BE2C (cell line): ENCODE data around the gene OR10A5. TPM values are rescaled to one million over a fixed set of nuclear protein-coding genes. Genes with fewer than 3 reads are reported as not detected.
"Not testable (repeated sequence)": the region's sequence is repeated elsewhere in the genome, so short reads cannot be mapped to it uniquely, and the experiment has no call there.

Experiments
- DNase-seq: peaks from one replicate; pipeline ENCODE4 v3.0.0-alpha.2; 2020
- H3K27me3 ChIP-seq: fragments of 250-450 bp; sonication (Bioruptor Pico); 2 replicates; pipeline ENCODE4 v1.5.1; 2020; ENCODE audit warnings: mild to moderate bottlenecking
- H3K36me3 ChIP-seq: fragments of 250-450 bp; sonication (Bioruptor Pico); 2 replicates; pipeline ENCODE4 v1.5.1; 2020; ENCODE audit warnings: mild to moderate bottlenecking
- H3K4me1 ChIP-seq: fragments of 250-450 bp; sonication (Bioruptor Pico); 2 replicates; pipeline ENCODE4 v1.5.1; 2020
- H3K4me3 ChIP-seq: 2 replicates; pipeline ENCODE4 v1.5.1; 2011; ENCODE audit warnings: low read depth, low read length
- H3K9me3 ChIP-seq: fragments of 250-450 bp; sonication (Bioruptor Pico); 2 replicates; pipeline ENCODE4 v1.5.1; 2020
- CTCF ChIP-seq: IDR thresholded peaks from 2 replicates; pipeline ENCODE4 v1.5.1; 2012; ENCODE audit warnings: mild to moderate bottlenecking, low read depth, low read length
- polyA plus RNA-seq: library from polyadenylated mRNA; unstranded; fragments of >200 nt; gene quantifications from one replicate; pipeline ENCODE4 v1.2.1, GENCODE V29; 2012; ENCODE audit warnings: low read depth, missing spikeins; ENCODE audit not compliant: insufficient read length, insufficient read depth

Gene OR10A5
- not detected for polyA plus RNA-seq

DNA sequence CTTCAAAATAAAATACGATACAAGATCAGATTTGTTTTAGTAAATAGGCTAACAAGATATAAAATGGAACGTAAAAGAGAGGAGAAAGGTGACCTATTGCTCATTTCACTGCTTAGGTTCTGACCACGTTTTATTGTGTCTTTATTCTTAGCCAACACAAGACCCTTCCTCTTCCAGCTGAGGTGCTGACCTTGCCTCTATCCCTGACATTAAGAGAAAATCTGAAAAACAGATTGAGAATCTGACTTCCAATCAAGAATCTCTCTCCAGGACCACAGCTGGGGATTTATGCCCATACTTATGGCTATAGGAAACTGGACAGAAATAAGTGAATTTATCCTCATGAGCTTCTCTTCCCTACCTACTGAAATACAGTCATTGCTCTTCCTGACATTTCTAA, at the start of gene OR10A5:
OR10A5 (plus strand) TSS at position 301 of the 400 bp plus-strand sequence; CDS start at position 301, 0 bp downstream.
- no peak for DNase-seq
- no peaks in the 10 kb centered on the region for H3K27me3 ChIP-seq
- no peaks in the 10 kb centered on the region for H3K36me3 ChIP-seq
- no peaks in the 10 kb centered on the region for H3K4me1 ChIP-seq
- no peak within 1 kb of the TSS for H3K4me3 ChIP-seq
- no peak for TF ChIP-seq CTCF
- no peaks in the 10 kb centered on the region for H3K9me3 ChIP-seq

DNA sequence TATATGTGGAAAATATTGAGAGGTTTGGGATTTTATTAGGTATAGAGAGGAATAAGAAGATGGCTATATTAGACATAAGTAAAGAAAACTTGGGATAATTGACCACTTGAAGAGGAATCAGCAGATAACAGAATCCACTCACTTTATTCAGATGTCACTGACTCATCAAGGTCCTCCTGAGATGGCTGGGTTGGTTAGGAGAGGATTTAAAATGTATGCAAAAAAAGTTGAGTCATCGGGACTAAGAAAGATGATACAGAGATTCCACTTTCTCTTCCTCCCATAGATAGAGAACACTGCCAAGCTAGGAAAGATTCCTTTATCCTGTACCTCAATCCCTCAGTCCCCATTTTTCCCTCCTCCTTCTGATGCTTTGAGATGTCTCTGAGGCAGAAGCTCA, 46.1 kb upstream of the OR10A5 start, which contains the start of gene OR6A2:
OR6A2 (minus strand) TSS at position 288 of the 400 bp plus-strand sequence. CDS start 3,981 bp downstream, outside the sequence.
- no peaks in the 10 kb centered on the region for H3K36me3 ChIP-seq
- no peak for DNase-seq
- no peaks in the 10 kb centered on the region for H3K27me3 ChIP-seq
- no peak for TF ChIP-seq CTCF
- H3K4me1 ChIP-seq = no peaks in the 10 kb centered on the region
- H3K4me3 ChIP-seq = no peak within 1 kb of the TSS
- H3K9me3 ChIP-seq = no peaks in the 10 kb centered on the region

DNA sequence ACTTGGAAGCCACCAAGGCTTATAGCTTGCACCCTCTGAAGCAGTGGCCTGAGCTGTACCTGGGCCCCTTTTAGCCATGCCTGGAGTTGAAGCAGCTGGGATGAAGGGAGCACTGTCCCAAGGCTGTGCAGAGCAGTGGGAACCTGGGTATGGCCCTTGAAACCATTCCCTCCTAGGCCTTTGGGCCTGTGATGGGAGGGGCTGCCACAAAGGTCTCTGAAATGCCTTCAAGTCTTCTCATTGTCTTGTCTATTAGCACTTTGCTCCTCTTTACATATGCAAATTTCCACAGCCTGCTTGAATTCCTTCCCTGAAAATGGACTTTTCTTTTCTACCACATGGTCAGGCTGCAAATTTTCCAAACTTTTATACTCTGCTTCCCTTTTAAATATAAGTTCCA, 44.4 kb upstream of the OR10A5 start:
- not testable (repeated sequence) for DNase-seq, H3K4me1 ChIP-seq, H3K27me3 ChIP-seq, H3K4me3 ChIP-seq, H3K9me3 ChIP-seq, H3K36me3 ChIP-seq

GRCh38 chr11:6812390-6813005, 33.0 kb upstream of the OR10A5 start:
- peak; percentile 9 for DNase-seq
- H3K27me3 ChIP-seq = no peaks in the 10 kb centered on the region
- peak; percentile 83 for TF ChIP-seq CTCF

GRCh38 chr11:6813656-6814055, 31.8 kb upstream of the OR10A5 start:
- no peak overlapping the region for H3K4me3 ChIP-seq
- no peaks in the 10 kb centered on the region for H3K9me3 ChIP-seq
- no peaks in the 10 kb centered on the region for H3K4me1 ChIP-seq
- no peak for DNase-seq
- no peaks in the 10 kb centered on the region for H3K27me3 ChIP-seq
- no peak for TF ChIP-seq CTCF
- H3K36me3 ChIP-seq = no peaks in the 10 kb centered on the region

More at GRCh38 chr11:6812390-6813005, 33.0 kb upstream of the OR10A5 start:
- H3K4me3 ChIP-seq = no peak overlapping the region
- H3K36me3 ChIP-seq = no peaks in the 10 kb centered on the region
- no peaks in the 10 kb centered on the region for H3K9me3 ChIP-seq
- no peaks in the 10 kb centered on the region for H3K4me1 ChIP-seq

DNA sequence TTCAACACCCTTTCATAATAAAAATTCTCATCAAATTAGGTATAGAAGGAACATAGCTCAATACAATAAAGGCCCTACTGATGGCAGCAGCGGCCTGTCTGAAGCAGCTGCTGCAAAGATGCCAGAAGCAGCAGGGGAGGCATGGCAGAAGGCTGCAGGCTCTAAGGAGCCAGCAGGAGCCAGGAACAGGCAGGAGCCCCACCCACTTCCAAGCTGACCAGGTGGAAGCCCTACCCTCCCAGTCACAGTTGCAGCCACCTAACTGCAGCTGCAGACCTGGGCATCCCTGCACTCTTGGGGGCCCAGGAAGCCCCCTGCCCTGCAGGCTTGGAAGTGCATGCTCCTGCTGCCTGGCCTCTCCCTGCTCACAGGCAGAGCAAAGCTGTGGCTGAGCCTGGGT, 27.8 kb upstream of the OR10A5 start:
- Histone ChIP-seq H3K9me3 (no peaks in the 10 kb centered on the region), H3K27me3 (no peaks in the 10 kb centered on the region), H3K36me3 (no peaks in the 10 kb centered on the region), H3K4me3 (no peak overlapping the region), H3K4me1 (no peaks in the 10 kb centered on the region)
- TF ChIP-seq CTCF = no peak
- DNase-seq = no peak
